Gastrocnemius medialis (tissue), 4 donors: Measurements from ENCODE around the gene AKAP8L.

Source experiments
- POLR2A ChIP-seq, 2 donors: fragments of 450-650 bp; IDR thresholded peaks; one replicate each; pipeline ENCODE4 v1.6.1; 2017; ENCODE audit warnings: antibody characterized with exemption in 2 of 2, mild to moderate bottlenecking in 2 of 2, moderate library complexity in 2 of 2
- TF ChIP-seq, protein P1 (sequence below), 5 experiments: fragments of 450-650 bp in 3 of 5; fragments of 200-600 bp in 2 of 5; sonication (generic) in 2 of 5; IDR thresholded peaks in 4 of 5; conservative IDR thresholded peaks in 1 of 5; 1 replicate in 4 of 5; 2 replicates in 1 of 5; pipeline ENCODE4 v1.5.1; 2016 to 2019; ENCODE audit warnings: antibody characterized with exemption in 5 of 5, mild to moderate bottlenecking in 3 of 5, moderate library complexity in 3 of 5

GRCh38 chr19:15368798-15369593 lies 49.8 kb downstream of the AKAP8L start:
- TF ChIP-seq POLR2A (IDR thresholded peaks at IDR 0.05), result no peak
- TF ChIP-seq, protein P1, sequence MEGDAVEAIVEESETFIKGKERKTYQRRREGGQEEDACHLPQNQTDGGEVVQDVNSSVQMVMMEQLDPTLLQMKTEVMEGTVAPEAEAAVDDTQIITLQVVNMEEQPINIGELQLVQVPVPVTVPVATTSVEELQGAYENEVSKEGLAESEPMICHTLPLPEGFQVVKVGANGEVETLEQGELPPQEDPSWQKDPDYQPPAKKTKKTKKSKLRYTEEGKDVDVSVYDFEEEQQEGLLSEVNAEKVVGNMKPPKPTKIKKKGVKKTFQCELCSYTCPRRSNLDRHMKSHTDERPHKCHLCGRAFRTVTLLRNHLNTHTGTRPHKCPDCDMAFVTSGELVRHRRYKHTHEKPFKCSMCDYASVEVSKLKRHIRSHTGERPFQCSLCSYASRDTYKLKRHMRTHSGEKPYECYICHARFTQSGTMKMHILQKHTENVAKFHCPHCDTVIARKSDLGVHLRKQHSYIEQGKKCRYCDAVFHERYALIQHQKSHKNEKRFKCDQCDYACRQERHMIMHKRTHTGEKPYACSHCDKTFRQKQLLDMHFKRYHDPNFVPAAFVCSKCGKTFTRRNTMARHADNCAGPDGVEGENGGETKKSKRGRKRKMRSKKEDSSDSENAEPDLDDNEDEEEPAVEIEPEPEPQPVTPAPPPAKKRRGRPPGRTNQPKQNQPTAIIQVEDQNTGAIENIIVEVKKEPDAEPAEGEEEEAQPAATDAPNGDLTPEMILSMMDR (IDR thresholded peaks at IDR 0.05 in 4 of 5, conservative IDR thresholded peaks at IDR 0.05 in 1 of 5), result no peak
